HG03439 (cell line): ENCODE measurements around the gene APOLD1.
"Not testable (repeated sequence)": the region's sequence is repeated elsewhere in the genome, so short reads cannot be mapped to it uniquely, and the experiment has no call there.

Experiments
- ATAC-seq: cut with Tn5 transposase; IDR thresholded peaks from one replicate; pipeline ENCODE4 v1.9.1; 2021; ENCODE audit warnings: mild to moderate bottlenecking, moderate library complexity; ENCODE audit not compliant: unreplicated experiment

Gene APOLD1

GRCh38 chr12:12807517-12807903 is 22.1 kb downstream of the APOLD1 start:
- not testable (repeated sequence) for ATAC-seq

GRCh38 chr12:12807970-12808702 is 22.7 kb downstream of the APOLD1 start:
- ATAC-seq: peak; percentile 50

GRCh38 chr12:12810553-12811021 is 25.1 kb downstream of the APOLD1 start:
- no peak for ATAC-seq

- no peak for ATAC-seq
These were observed 25.9 kb downstream of the APOLD1 start for GRCh38 chr12:12811343-12811742.

- ATAC-seq: no peak
These were observed 26.7 kb downstream of the APOLD1 start for GRCh38 chr12:12812174-12812573.

- ATAC-seq: no peak
These were observed 27.2 kb downstream of the APOLD1 start for GRCh38 chr12:12812618-12813119.

GRCh38 chr12:12813120-12814101 is 28.0 kb downstream of the APOLD1 start, which contains the start of gene DDX47:
Gene DDX47 (plus strand): TSS chr12:12813346. CDS start chr12:12813368, 22 bp downstream.
- ATAC-seq: peak; percentile 90

GRCh38 chr12:12817616-12818015 is 32.2 kb downstream of the APOLD1 start:
- ATAC-seq: no peak

GRCh38 chr12:12818701-12819100 is 33.2 kb downstream of the APOLD1 start:
- ATAC-seq: no peak

- ATAC-seq: no peak
These were observed 33.8 kb downstream of the APOLD1 start for GRCh38 chr12:12819221-12819620.

GRCh38 chr12:12819752-12820311 is 34.4 kb downstream of the APOLD1 start:
- ATAC-seq: no peak

GRCh38 chr12:12820376-12820775 is 34.9 kb downstream of the APOLD1 start:
- not testable (repeated sequence) for ATAC-seq

- peak; percentile 43 for ATAC-seq
These were observed 36.5 kb downstream of the APOLD1 start for GRCh38 chr12:12821975-12822374.

- no peak for ATAC-seq
These were observed 37.4 kb downstream of the APOLD1 start for GRCh38 chr12:12822886-12823285.

GRCh38 chr12:12823300-12823699 is 37.8 kb downstream of the APOLD1 start:
- no peak for ATAC-seq

- ATAC-seq: no peak
These were observed 38.4 kb downstream of the APOLD1 start for GRCh38 chr12:12823811-12824210.

GRCh38 chr12:12835378-12836146 is 50.1 kb downstream of the APOLD1 start:
- ATAC-seq: no peak

GRCh38 chr12:12836571-12836970 is 51.1 kb downstream of the APOLD1 start:
- peak; percentile 25 for ATAC-seq

GRCh38 chr12:12837025-12837812 is 51.8 kb downstream of the APOLD1 start:
- ATAC-seq: peak; percentile 38

- no peak for ATAC-seq
These were observed 52.3 kb downstream of the APOLD1 start for GRCh38 chr12:12837813-12838153.
